Umbilical cord (tissue), 2 donors: ENCODE measurements around the gene ZNF396. TPM values are rescaled to one million over a fixed set of nuclear protein-coding genes. Genes with fewer than 3 reads are reported as not detected.
A peak's percentile ranks its signal among the peaks of the same experiment; 100 is the strongest.

Experiments
- DNase-seq: peaks from one replicate; pipeline ENCODE4 v3.0.0-alpha.2; 2015; ENCODE audit warnings: low spot score
- total RNA-seq: library from RNA; depleted of rRNA; stranded (reverse); fragments of >200 nt; gene quantifications from one replicate; pipeline ENCODE4 v1.2.3, GENCODE V29; 2014; ENCODE audit warnings: low replicate concordance; ENCODE audit not compliant: insufficient read depth

The ZNF396 gene
- total RNA-seq, 1 donor from 2014 or later: 13.2 TPM

DNA sequence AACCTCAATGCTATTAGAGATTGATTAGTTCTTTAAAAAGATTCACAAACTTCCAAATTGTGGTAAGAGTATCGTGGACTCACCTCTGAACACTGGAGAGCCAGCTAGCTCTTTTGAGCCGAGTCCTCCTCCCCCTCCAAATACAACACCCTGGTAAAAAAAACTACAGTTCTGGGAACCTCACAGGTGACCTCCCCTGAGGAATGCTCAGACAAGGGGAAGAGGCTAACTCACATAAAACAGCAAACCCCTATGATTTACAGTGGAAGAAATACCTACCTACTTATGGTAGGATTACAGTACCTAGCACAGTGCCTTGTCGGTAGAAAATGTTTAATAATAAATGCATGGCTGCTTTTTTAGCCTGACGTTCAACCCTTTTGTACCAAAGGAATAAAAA, 41.3 kb downstream of the ZNF396 start:
- no peak for DNase-seq

- no peak for DNase-seq
Observed at GRCh38 chr18:35334821-35335220, 42.3 kb downstream of the ZNF396 start.

GRCh38 chr18:35334212-35334611, 42.9 kb downstream of the ZNF396 start:
- no peak for DNase-seq

- DNase-seq: no peak
Observed at GRCh38 chr18:35331367-35332087, 45.6 kb downstream of the ZNF396 start.

DNA sequence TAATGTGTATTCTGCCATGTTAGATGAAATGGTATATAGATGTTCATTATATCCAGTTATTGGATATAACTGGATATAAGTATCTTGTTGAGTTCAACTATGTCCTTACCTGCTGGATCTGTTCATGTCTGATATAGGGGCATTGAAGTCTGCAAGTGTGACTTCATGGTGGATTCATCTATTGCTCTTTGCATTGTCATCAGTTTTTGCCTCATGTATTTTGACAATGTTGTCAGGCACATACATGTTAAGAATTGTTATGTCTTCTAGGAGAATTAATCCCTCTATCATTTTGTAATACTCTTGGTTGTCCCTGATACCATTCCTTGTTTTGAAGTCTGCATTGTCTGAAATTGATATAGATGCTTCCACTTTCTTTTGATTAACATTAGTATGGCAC, 48.3 kb downstream of the ZNF396 start:
- no peak for DNase-seq

GRCh38 chr18:35326695-35327387, 50.3 kb downstream of the ZNF396 start:
- no peak for DNase-seq

DNA sequence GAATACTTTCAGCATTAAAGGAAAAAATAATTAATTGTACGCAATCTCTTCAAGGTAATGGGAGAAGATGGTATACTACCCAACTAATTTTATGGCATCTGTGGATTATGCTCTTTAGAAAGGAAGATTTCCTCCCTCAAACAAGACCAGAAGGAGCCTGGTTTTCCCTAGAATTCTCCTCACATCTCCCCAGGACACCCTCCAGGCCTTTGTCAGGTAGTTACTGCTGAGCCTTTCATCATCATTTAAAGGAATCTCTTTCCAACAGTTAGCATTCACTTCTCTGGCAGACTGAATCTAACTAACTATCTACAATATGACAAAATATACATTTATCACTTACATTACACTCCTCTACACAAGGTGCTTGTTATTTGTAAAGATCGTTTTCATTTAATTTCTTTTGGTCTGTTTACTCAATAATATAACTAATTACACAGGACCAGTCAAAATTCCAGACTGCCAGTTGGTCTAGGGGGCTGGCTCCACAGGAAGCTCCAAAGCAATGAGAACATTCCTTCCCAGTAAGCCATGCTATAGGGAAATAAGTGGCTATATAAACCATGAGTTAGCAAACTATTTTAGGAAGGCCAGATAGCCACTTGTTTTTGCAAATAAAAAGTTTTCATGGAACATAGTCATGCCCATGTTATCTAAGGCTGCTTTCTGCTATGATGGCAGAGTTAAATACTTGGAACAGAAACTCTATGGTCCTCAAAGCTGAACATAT, 52.0 kb downstream of the ZNF396 start:
- peak; percentile 17 for DNase-seq

DNA sequence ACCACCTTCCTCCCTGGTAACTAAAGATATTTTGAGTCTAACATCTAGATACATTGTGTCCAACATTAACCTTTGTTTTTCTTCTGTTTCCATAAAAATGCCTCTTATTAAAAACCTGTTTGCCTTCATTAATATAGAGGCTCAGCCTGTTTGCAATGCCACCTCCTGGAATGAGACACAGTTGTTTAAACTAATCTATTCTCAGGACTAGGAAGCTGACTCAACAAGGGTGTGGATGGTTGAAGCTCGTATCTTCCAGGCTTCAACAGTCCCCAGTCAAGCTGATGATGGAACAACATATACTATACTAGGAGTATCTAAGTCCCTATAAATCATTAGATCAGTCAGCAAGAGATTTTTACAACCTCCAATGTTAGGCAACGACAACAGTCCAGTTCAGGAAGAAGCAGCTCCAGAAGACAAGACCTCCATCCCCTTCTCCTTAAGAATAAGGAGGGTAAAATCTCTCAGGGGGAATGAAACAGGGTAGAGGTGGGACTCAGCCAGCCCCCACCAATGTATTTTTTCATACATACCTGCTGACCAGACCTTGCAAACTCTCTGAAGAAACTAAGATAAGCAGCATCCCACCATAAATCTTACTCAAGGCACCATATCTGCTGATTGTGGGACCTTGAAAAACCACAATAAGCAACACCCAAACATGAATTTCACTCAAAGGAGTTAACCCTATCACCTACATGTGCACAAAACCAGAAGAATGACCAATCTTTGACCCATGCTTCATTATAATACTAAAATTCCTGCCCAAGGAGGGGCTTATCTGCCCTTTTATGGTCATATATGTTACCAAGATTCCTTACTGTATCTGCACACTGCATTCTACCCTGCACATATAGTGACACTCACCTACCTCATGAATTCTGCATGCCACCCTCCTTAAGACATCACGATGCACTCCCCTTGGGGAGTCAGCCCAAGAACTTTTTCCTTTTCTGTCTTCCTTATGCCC, 54.4 kb downstream of the ZNF396 start:
- no peak for DNase-seq

Other genes with a start within 250 kb of the ZNF396 start
- gene ZNF397, start 136.3 kb downstream of the ZNF396 start, total RNA-seq: 20.7 TPM
- 30.8 TPM for gene ZSCAN30, start 87.1 kb downstream of the ZNF396 start, total RNA-seq
- 58.5 TPM for gene ZNF24, start 32.9 kb downstream of the ZNF396 start, total RNA-seq
- 13.7 TPM for gene INO80C, start 120.6 kb upstream of the ZNF396 start, total RNA-seq
- gene GALNT1, start 204.4 kb upstream of the ZNF396 start, total RNA-seq: 72.5 TPM